Nephron progenitor cell (in vitro differentiated cells): ENCODE results near the gene PTPA.
A peak's percentile ranks its signal among the peaks of the same experiment; 100 is the strongest.

Experiments used
- DNase-seq: peaks from one replicate; pipeline ENCODE4 v3.0.0; 2021
- H3K27ac Mint-ChIP-seq: 2 replicates; pipeline ENCODE4 v1.8.0; 2021; ENCODE audit warnings: mild to moderate bottlenecking, moderate library complexity, mixed read lengths
- H3K27me3 Mint-ChIP-seq: 2 replicates; pipeline ENCODE4 v1.8.0; 2021; ENCODE audit warnings: mild to moderate bottlenecking, low read depth, mixed read lengths; ENCODE audit not compliant: poor library complexity
- H3K36me3 Mint-ChIP-seq: 2 replicates; pipeline ENCODE4 v1.8.0; 2021; ENCODE audit warnings: low read depth, mixed read lengths
- H3K4me1 Mint-ChIP-seq: 2 replicates; pipeline ENCODE4 v1.8.0; 2021; ENCODE audit warnings: mixed read lengths
- H3K4me3 Mint-ChIP-seq: 2 replicates; pipeline ENCODE4 v1.8.0; 2021; ENCODE audit warnings: mild to moderate bottlenecking, moderate library complexity, mixed read lengths
- H3K9me3 Mint-ChIP-seq: 2 replicates; pipeline ENCODE4 v1.8.0; 2021; ENCODE audit warnings: mild to moderate bottlenecking, moderate library complexity, mixed read lengths
- TF ChIP-seq, protein P1 (sequence below): fragments of 200-600 bp; sonication (generic); IDR thresholded peaks from 2 replicates; pipeline ENCODE4 v1.5.0; 2021; ENCODE audit warnings: antibody characterized with exemption

The PTPA gene

DNA sequence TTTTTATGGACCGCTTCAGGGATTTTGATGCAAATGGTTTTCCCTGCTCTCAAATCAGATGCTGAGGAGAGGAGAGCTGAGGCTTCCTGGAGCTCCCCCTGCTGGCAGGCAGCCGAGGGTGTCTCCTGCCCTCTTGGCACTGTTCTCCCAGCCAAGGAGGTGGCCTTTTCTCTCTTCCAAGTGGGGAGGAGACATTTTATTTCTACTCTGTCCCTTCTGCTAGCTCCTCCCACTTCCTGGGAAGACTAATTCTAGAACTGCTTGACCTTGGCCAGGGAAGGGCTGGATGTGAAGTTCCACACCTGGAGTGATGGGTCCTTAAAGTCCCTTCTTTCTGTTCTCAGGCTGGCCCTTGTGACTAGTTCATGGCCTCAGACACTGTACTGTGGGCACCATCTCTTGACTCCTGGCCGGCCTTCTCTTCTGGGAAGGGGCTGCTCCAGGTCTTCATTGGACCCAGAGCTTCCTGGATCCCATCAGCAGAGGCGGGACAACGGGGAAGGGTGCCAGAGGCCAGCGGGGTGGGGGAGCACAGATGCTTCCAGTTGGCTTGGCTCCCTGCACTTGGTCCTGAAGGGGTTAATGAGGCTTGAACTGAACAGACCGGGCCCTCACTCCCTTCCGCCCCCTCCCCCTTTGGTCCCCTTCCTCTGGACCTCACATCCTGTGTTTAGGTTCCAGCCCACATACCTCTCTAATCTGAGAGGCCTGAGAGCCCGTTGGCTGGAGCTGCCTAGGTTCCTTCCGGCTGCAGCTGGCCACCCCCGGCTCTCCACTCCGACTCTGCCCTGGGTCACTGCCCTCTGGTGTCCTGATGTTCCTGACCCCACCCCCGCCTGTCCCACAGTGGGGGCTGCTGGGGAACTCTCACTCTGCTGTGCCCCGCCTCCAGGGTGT is 32.1 kb downstream of the PTPA start:
- Mint-ChIP-seq H3K4me1 (peaks cover 87% of the 10 kb centered on the region), H3K27ac (peak overlapping the region; percentile 96), H3K36me3 (peaks cover 5% of the 10 kb centered on the region), H3K4me3 (peak overlapping the region; percentile 60), H3K9me3 (no peaks in the 10 kb centered on the region), H3K27me3 (peaks cover 3% of the 10 kb centered on the region)
- TF ChIP-seq, protein P1, sequence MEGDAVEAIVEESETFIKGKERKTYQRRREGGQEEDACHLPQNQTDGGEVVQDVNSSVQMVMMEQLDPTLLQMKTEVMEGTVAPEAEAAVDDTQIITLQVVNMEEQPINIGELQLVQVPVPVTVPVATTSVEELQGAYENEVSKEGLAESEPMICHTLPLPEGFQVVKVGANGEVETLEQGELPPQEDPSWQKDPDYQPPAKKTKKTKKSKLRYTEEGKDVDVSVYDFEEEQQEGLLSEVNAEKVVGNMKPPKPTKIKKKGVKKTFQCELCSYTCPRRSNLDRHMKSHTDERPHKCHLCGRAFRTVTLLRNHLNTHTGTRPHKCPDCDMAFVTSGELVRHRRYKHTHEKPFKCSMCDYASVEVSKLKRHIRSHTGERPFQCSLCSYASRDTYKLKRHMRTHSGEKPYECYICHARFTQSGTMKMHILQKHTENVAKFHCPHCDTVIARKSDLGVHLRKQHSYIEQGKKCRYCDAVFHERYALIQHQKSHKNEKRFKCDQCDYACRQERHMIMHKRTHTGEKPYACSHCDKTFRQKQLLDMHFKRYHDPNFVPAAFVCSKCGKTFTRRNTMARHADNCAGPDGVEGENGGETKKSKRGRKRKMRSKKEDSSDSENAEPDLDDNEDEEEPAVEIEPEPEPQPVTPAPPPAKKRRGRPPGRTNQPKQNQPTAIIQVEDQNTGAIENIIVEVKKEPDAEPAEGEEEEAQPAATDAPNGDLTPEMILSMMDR: peak; percentile 92
- peak; percentile 89 for DNase-seq

- Mint-ChIP-seq H3K9me3 (no peaks in the 10 kb centered on the region), H3K4me1 (peaks cover 80% of the 10 kb centered on the region), H3K27ac (peak overlapping the region; percentile 78), H3K27me3 (peaks cover 6% of the 10 kb centered on the region), H3K36me3 (peaks cover 5% of the 10 kb centered on the region), H3K4me3 (no peak overlapping the region)
- TF ChIP-seq, protein P1: no peak
- DNase-seq: no peak
These were observed 34.1 kb downstream of the PTPA start for GRCh38 chr9:129145316-129145715.

DNA sequence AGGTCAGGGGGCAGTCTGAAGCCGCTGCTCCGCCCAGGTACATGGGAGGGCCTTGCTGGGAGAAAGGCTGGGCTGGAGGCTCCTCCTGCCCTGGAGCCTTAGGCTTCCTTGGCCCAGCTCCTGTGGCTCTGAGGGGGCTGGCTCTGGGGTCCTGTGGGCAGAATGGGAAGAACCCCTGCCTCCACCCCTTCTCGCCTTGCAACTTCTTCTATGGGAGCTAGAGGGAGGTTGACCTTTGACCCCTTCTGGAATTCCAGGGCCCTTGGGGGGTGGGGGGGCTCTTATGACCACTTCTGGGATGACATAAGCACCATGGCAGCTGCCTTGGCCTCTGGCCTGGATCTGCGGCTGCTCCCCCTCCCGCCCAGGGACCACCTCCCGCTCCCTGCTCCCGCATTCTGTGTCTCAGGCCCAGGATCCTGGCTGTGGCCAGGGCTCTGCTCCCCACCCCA is 34.7 kb downstream of the PTPA start:
- peak overlapping the region; percentile 35 for H3K4me3 Mint-ChIP-seq
- DNase-seq: peak; percentile 66
- H3K9me3 Mint-ChIP-seq: no peaks in the 10 kb centered on the region
- peak overlapping the region; percentile 95 for H3K27ac Mint-ChIP-seq
- TF ChIP-seq, protein P1: no peak
- H3K4me1 Mint-ChIP-seq: peaks cover 78% of the 10 kb centered on the region
- peaks cover 6% of the 10 kb centered on the region for H3K27me3 Mint-ChIP-seq
- H3K36me3 Mint-ChIP-seq: peaks cover 5% of the 10 kb centered on the region

- H3K9me3 Mint-ChIP-seq: no peaks in the 10 kb centered on the region
- H3K27me3 Mint-ChIP-seq: peaks cover 6% of the 10 kb centered on the region
- TF ChIP-seq, protein P1: no peak
- H3K4me1 Mint-ChIP-seq: peaks cover 71% of the 10 kb centered on the region
- no peak for DNase-seq
- peaks cover 10% of the 10 kb centered on the region for H3K36me3 Mint-ChIP-seq
- peak overlapping the region; percentile 35 for H3K4me3 Mint-ChIP-seq
- peak overlapping the region; percentile 95 for H3K27ac Mint-ChIP-seq
These were observed 35.3 kb downstream of the PTPA start for GRCh38 chr9:129146441-129146941.

GRCh38 chr9:129148463-129149204 is 37.4 kb downstream of the PTPA start:
- peaks cover 50% of the 10 kb centered on the region for H3K4me1 Mint-ChIP-seq
- H3K27me3 Mint-ChIP-seq: peaks cover 6% of the 10 kb centered on the region
- H3K4me3 Mint-ChIP-seq: no peak overlapping the region
- H3K36me3 Mint-ChIP-seq: peaks cover 18% of the 10 kb centered on the region
- no peaks in the 10 kb centered on the region for H3K9me3 Mint-ChIP-seq
- DNase-seq: no peak
- TF ChIP-seq, protein P1: no peak
- H3K27ac Mint-ChIP-seq: peak overlapping the region; percentile 47
